Activated naive CD4-positive, alpha-beta T cell (primary cell): ENCODE data around the gene IGSF21.
"Not testable (repeated sequence)": the region's sequence is repeated elsewhere in the genome, so short reads cannot be mapped to it uniquely, and the experiment has no call there.

Experiments
- DNase-seq, 4 experiments: peaks; one replicate each; lab custom pipeline; 2025; lab: John Stamatoyannopoulos, UW

IGSF21 gene

GRCh38 chr1:18354612-18355011 lies 247.0 kb downstream of the IGSF21 start:
- no peak for DNase-seq

GRCh38 chr1:18357622-18358230 lies 250.1 kb downstream of the IGSF21 start:
- DNase-seq, result no peak

GRCh38 chr1:18358600-18358999 lies 251.0 kb downstream of the IGSF21 start:
- no peak for DNase-seq

- DNase-seq, result no peak
Observed at GRCh38 chr1:18360251-18360650, 252.7 kb downstream of the IGSF21 start.

GRCh38 chr1:18362150-18362549 lies 254.6 kb downstream of the IGSF21 start:
- no peak for DNase-seq

GRCh38 chr1:18363436-18363835 lies 255.8 kb downstream of the IGSF21 start:
- no peak for DNase-seq

- DNase-seq, result no peak
Observed at GRCh38 chr1:18365099-18365705, 257.6 kb downstream of the IGSF21 start.

- not testable (repeated sequence) for DNase-seq
Observed at GRCh38 chr1:18372505-18372904, 264.9 kb downstream of the IGSF21 start.

- no peak for DNase-seq
Observed at GRCh38 chr1:18373151-18373550, 265.6 kb downstream of the IGSF21 start.

GRCh38 chr1:18373882-18374493 lies 266.4 kb downstream of the IGSF21 start:
- DNase-seq, result no peak

GRCh38 chr1:18376661-18377060 lies 269.1 kb downstream of the IGSF21 start:
- no peak for DNase-seq

GRCh38 chr1:18380288-18380687 lies 272.7 kb downstream of the IGSF21 start:
- no peak for DNase-seq

- no peak for DNase-seq
Observed at GRCh38 chr1:18384059-18384458, 276.5 kb downstream of the IGSF21 start.

GRCh38 chr1:18384471-18384870 lies 276.9 kb downstream of the IGSF21 start:
- no peak for DNase-seq

- no peak for DNase-seq
Observed at GRCh38 chr1:18385239-18385790, 277.7 kb downstream of the IGSF21 start.

GRCh38 chr1:18386591-18386990 lies 279.0 kb downstream of the IGSF21 start:
- no peak for DNase-seq

GRCh38 chr1:18387307-18387706 lies 279.7 kb downstream of the IGSF21 start:
- DNase-seq, result no peak

- DNase-seq, result no peak
Observed at GRCh38 chr1:18390953-18391352, 283.4 kb downstream of the IGSF21 start.

- DNase-seq, result no peak
Observed at GRCh38 chr1:18394563-18395156, 287.1 kb downstream of the IGSF21 start.

- DNase-seq, result no peak
Observed at GRCh38 chr1:18396247-18396980, 288.8 kb downstream of the IGSF21 start.

- no peak for DNase-seq
Observed at GRCh38 chr1:18397641-18398040, 290.0 kb downstream of the IGSF21 start.
